ENCODE data around the gene TOMM7. TPM values are rescaled to one million over a fixed set of nuclear protein-coding genes. Genes with fewer than 3 reads are reported as not detected.

Gene TOMM7
- total RNA-seq, 2 experiments from 2014 or later: 189 to 195 TPM

DNA sequence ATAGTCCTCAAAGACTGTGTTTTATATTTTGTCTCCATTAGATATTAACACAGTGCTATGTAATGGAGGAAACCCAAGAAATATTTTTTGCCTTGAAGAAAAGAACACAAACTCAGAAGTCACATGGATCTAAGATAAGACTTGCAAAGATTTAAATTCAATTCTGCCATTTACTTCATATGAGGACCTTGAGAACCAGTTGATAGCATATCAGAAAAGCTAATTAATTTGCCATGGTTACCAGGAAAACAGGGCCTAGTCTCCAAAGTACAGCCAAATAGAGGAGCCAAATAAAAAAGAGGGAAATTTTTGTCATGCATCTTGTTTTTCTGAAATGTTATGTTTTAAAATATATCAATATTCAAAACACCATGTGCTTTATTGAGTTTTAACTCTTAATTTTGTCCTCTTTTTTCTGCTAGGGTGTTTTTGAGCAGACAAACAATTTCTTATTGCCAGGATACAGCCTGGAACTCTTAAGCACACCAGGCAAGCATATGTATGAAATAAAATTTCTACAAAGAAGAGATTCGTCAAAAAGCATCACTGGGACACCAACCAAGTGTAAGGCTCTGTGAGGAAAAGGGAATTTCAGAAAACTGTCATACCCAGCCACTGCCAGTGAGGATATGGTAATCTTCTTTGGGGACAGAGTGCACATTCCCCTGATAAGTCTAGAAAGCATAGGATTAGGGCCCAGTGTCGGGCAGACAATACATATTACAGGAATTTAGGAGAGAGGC lies 10.6 kb upstream of the TOMM7 start:
- H3K9me3 ChIP-seq (ENCODE audit: low read length): no peaks in the 10 kb centered on the region
- H3K4me3 ChIP-seq (ENCODE audit: low read depth, low read length, poor library complexity, severe bottlenecking): no peak overlapping the region
- BruUV-seq (replicated peaks): no TSS peak
- no peaks in the 10 kb centered on the region for H3K79me2 ChIP-seq (ENCODE audit: insufficient read depth, low read depth, low read length)
- peaks cover 10% of the 10 kb centered on the region for H3K4me1 ChIP-seq (ENCODE audit: insufficient read depth, low read length, poor library complexity, severe bottlenecking)
- H3K9me2 ChIP-seq (ENCODE audit: insufficient read depth, low read length): no peaks in the 10 kb centered on the region
- no peaks in the 10 kb centered on the region for H4K20me1 ChIP-seq (ENCODE audit: insufficient read depth, low read length)
- DNase-seq (ENCODE audit: low spot score): no peak
- CTCF ChIA-PET (ENCODE audit: unreplicated experiment): no interaction called here
- POLR2A ChIA-PET: interaction anchor here (1.0 to 2.6 kb wide), 2 partner anchors 9 to 46 kb away, joined by 3 to 8 read pairs; no protein-coding TSS in a partner anchor
- no peak for TF ChIP-seq EZH2phosphoT487 (IDR thresholded peaks at IDR 0.05; ENCODE audit: borderline replicate concordance, low read depth, low read length)
- TF ChIP-seq, protein P1, sequence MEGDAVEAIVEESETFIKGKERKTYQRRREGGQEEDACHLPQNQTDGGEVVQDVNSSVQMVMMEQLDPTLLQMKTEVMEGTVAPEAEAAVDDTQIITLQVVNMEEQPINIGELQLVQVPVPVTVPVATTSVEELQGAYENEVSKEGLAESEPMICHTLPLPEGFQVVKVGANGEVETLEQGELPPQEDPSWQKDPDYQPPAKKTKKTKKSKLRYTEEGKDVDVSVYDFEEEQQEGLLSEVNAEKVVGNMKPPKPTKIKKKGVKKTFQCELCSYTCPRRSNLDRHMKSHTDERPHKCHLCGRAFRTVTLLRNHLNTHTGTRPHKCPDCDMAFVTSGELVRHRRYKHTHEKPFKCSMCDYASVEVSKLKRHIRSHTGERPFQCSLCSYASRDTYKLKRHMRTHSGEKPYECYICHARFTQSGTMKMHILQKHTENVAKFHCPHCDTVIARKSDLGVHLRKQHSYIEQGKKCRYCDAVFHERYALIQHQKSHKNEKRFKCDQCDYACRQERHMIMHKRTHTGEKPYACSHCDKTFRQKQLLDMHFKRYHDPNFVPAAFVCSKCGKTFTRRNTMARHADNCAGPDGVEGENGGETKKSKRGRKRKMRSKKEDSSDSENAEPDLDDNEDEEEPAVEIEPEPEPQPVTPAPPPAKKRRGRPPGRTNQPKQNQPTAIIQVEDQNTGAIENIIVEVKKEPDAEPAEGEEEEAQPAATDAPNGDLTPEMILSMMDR (conservative IDR thresholded peaks at IDR 0.05; ENCODE audit: low read length): no peak
- intact Hi-C loops (cut with micrococcal nuclease; ENCODE audit: unreplicated experiment): no loop called here
- peak overlapping the region; percentile 37 for H2AFZ ChIP-seq (ENCODE audit: low read length)
- H3K27ac ChIP-seq (ENCODE audit: low read depth, low read length, poor library complexity, severe bottlenecking): no peak overlapping the region
- H3K4me2 ChIP-seq (ENCODE audit: low read length): no peak overlapping the region
- no peaks in the 10 kb centered on the region for H3K36me3 ChIP-seq (ENCODE audit: insufficient read depth, low read length)

DNA sequence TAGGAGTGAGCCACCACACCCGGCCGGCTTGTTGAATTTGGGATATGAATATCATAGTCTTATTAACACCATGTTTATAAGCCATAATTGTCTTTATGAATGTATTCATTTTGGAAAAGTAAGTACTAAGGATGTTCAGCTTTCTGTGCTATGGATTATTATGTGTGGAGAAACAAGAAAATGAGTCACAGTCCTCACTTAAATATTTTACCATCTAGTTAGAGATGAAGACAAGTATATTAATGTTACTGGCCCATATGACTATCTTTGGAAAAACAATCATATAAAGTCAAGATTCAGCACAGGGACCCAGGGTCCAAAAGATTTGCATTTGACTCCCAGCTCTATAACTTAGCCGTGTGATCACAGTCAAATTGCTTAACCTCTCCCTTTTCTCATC lies 9.8 kb upstream of the TOMM7 start:
- intact Hi-C loops (cut with micrococcal nuclease; ENCODE audit: unreplicated experiment): no loop called here
- ChIA-PET CTCF (ENCODE audit: unreplicated experiment) (no interaction called here), POLR2A (interaction anchor here (0.6 to 1.0 kb wide), 2 partner anchors 45 to 652 kb away, joined by 3 read pairs; no protein-coding TSS in a partner anchor)
- H3K4me1 ChIP-seq (ENCODE audit: insufficient read depth, low read length, poor library complexity, severe bottlenecking): peaks cover 10% of the 10 kb centered on the region
- no peaks in the 10 kb centered on the region for H3K36me3 ChIP-seq (ENCODE audit: insufficient read depth, low read length)
- no peaks in the 10 kb centered on the region for H3K9me2 ChIP-seq (ENCODE audit: insufficient read depth, low read length)
- no peak overlapping the region for H3K27ac ChIP-seq (ENCODE audit: low read depth, low read length, poor library complexity, severe bottlenecking)
- H4K20me1 ChIP-seq (ENCODE audit: insufficient read depth, low read length): no peaks in the 10 kb centered on the region
- no peak for DNase-seq (ENCODE audit: low spot score)
- H3K9me3 ChIP-seq (ENCODE audit: low read length): no peaks in the 10 kb centered on the region
- BruUV-seq (replicated peaks): no TSS peak
- peak overlapping the region; percentile 37; the same call in 1 of the 2 replicates for H2AFZ ChIP-seq (ENCODE audit: low read length)
- no peak overlapping the region for H3K4me3 ChIP-seq (ENCODE audit: low read depth, low read length, poor library complexity, severe bottlenecking)
- H3K4me2 ChIP-seq (ENCODE audit: low read length): no peak overlapping the region
- TF ChIP-seq, protein P1 (conservative IDR thresholded peaks at IDR 0.05; ENCODE audit: low read length): no peak
- no peak for TF ChIP-seq EZH2phosphoT487 (IDR thresholded peaks at IDR 0.05; ENCODE audit: borderline replicate concordance, low read depth, low read length)
- no peaks in the 10 kb centered on the region for H3K79me2 ChIP-seq (ENCODE audit: insufficient read depth, low read depth, low read length)
